ENCODE results near the gene SBK2. TPM values are rescaled to one million over a fixed set of nuclear protein-coding genes. Genes with fewer than 3 reads are reported as not detected.
A peak's percentile ranks its signal among the peaks of the same experiment; 100 is the strongest.

SBK2 gene
- total and polyA plus RNA-seq, 9 of the 15 experiments (the other 6 are each of a cell fraction or from before 2014, with no cell fraction given): not detected

DNA sequence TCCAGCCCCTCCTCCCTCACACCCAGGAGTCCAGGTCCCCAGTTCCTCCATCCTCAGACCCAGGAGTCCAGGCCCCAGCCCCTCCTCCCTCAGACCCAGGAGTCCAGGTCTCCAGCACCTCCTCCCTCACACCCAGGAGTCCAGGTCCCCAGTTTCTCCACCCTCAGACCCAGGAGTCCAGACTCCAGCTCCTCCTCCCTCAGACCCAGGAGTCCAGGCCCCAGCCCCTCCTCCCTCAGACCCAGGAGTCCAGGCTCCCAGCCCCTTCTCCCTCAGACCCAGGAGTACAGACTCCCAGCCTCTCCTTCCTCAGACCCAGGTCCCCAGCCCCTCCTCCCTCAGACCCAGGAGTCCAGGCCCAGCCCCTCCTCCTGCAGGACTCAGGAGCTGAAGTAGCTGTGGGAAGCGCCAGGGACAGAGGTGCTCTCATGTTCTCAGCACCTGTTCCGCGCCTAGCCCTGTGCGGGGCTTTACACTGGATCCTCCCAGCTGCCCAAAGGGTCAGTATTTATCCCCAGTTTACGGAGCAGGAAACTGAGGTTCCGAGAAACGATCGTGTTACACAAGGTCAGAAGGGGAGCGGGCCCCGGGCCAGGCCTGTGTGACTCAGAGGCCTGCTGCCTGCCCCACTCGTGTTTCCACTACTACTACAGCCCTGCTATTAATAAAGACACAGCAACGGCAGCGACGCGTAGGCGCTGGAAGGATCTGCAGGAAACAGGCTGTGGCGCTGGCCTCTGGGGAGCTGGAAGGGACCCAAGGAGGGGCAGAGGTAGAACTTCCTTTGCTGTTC, 10.1 kb upstream of the SBK2 start (continued):
- TF ChIP-seq, protein P1, sequence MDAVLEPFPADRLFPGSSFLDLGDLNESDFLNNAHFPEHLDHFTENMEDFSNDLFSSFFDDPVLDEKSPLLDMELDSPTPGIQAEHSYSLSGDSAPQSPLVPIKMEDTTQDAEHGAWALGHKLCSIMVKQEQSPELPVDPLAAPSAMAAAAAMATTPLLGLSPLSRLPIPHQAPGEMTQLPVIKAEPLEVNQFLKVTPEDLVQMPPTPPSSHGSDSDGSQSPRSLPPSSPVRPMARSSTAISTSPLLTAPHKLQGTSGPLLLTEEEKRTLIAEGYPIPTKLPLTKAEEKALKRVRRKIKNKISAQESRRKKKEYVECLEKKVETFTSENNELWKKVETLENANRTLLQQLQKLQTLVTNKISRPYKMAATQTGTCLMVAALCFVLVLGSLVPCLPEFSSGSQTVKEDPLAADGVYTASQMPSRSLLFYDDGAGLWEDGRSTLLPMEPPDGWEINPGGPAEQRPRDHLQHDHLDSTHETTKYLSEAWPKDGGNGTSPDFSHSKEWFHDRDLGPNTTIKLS (IDR thresholded peaks at IDR 0.05; ENCODE audit: borderline replicate concordance, low read depth): 0 out of 2 replicates have a peak, but pooled peaks have one; percentile 18
- TF ChIP-seq, protein P2, sequence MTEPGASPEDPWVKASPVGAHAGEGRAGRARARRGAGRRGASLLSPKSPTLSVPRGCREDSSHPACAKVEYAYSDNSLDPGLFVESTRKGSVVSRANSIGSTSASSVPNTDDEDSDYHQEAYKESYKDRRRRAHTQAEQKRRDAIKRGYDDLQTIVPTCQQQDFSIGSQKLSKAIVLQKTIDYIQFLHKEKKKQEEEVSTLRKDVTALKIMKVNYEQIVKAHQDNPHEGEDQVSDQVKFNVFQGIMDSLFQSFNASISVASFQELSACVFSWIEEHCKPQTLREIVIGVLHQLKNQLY (CRISPR knock-in tag; conservative IDR thresholded peaks at IDR 0.05): no peak
- peak; percentile 23 for TF ChIP-seq FOS (IDR thresholded peaks at IDR 0.05; ENCODE audit: extremely low read depth, insufficient read length)
- peak; percentile 27; the same call in 1 of the 2 replicates for TF ChIP-seq POLR2G (IDR thresholded peaks at IDR 0.05; ENCODE audit: low read depth, low read length)
- TF ChIP-seq CBFA2T3 (IDR thresholded peaks at IDR 0.05): peak; percentile 22
- peak; percentile 6; the same call in 1 of the 2 replicates for TF ChIP-seq MTA2 (IDR thresholded peaks at IDR 0.05; ENCODE audit: low read depth)
- TF ChIP-seq, protein P3, sequence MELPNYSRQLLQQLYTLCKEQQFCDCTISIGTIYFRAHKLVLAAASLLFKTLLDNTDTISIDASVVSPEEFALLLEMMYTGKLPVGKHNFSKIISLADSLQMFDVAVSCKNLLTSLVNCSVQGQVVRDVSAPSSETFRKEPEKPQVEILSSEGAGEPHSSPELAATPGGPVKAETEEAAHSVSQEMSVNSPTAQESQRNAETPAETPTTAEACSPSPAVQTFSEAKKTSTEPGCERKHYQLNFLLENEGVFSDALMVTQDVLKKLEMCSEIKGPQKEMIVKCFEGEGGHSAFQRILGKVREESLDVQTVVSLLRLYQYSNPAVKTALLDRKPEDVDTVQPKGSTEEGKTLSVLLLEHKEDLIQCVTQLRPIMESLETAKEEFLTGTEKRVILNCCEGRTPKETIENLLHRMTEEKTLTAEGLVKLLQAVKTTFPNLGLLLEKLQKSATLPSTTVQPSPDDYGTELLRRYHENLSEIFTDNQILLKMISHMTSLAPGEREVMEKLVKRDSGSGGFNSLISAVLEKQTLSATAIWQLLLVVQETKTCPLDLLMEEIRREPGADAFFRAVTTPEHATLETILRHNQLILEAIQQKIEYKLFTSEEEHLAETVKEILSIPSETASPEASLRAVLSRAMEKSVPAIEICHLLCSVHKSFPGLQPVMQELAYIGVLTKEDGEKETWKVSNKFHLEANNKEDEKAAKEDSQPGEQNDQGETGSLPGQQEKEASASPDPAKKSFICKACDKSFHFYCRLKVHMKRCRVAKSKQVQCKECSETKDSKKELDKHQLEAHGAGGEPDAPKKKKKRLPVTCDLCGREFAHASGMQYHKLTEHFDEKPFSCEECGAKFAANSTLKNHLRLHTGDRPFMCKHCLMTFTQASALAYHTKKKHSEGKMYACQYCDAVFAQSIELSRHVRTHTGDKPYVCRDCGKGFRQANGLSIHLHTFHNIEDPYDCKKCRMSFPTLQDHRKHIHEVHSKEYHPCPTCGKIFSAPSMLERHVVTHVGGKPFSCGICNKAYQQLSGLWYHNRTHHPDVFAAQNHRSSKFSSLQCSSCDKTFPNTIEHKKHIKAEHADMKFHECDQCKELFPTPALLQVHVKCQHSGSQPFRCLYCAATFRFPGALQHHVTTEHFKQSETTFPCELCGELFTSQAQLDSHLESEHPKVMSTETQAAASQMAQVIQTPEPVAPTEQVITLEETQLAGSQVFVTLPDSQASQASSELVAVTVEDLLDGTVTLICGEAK (IDR thresholded peaks at IDR 0.05): peak; percentile 40; the same call in 1 of the 2 replicates
- TF ChIP-seq, protein P3 (CRISPR knock-in tag; IDR thresholded peaks at IDR 0.05): no peak
- no peak for TF ChIP-seq HNRNPLL (IDR thresholded peaks at IDR 0.05; ENCODE audit: low read depth, low read length, poor library complexity, severe bottlenecking)
- no peak for TF ChIP-seq CBX1 (IDR thresholded peaks at IDR 0.05; ENCODE audit: low read depth)
- TF ChIP-seq E2F3 (CRISPR knock-in tag; IDR thresholded peaks at IDR 0.05): no peak
- TF ChIP-seq ZNF175 (CRISPR knock-in tag; IDR thresholded peaks at IDR 0.05; ENCODE audit: low read depth): peak; percentile 63; the same call in 1 of the 2 replicates
- TF ChIP-seq MAFG (tag; conservative IDR thresholded peaks at IDR 0.05): no peak
- no peak for TF ChIP-seq POLR2A (conservative IDR thresholded peaks at IDR 0.05)
- TF ChIP-seq SP2 (IDR thresholded peaks at IDR 0.05; ENCODE audit: extremely low read depth, low read depth, low read length, poor library complexity, severe bottlenecking): no peak
- peak; percentile 38; the same call in 1 of the 2 replicates for TF ChIP-seq PHF8 (IDR thresholded peaks at IDR 0.05; ENCODE audit: borderline replicate concordance, low read length)
- TF ChIP-seq BDP1 (IDR thresholded peaks at IDR 0.05; ENCODE audit: insufficient read depth, insufficient read length): no peak
